SK-N-SH (cell line): Measurements from ENCODE around the gene CASD1. TPM values are rescaled to one million over a fixed set of nuclear protein-coding genes. Genes with fewer than 3 reads are reported as not detected.

Source experiments
- CTCF ChIA-PET: fragments of 300-600, 350-600 bp; formaldehyde crosslinking; extraction: SDS; loops from one replicate; lab custom pipeline; 2021; lab: Yijun Ruan, JAX
- POLR2A ChIA-PET: fragments of 350-600 bp; sonication (Branson Sonifier 250); formaldehyde crosslinking; extraction: SDS; loops from one replicate; lab custom pipeline; 2020; ENCODE audit warnings: antibody characterized with exemption, inconsistent platforms; lab: Yijun Ruan, JAX
- DNase-seq: peaks from one replicate; pipeline ENCODE4 v3.0.0; 2012
- H2AFZ ChIP-seq: fragments of 200-600 bp; sonication (generic); 2 replicates; pipeline ENCODE4 v1.8.1; 2016; ENCODE audit warnings: antibody characterized with exemption, mild to moderate bottlenecking, low read depth
- H3F3A ChIP-seq: fragments of 200-600 bp; sonication (generic); replicated peaks from 2 replicates; pipeline ENCODE3; 2016; ENCODE audit warnings: antibody characterized with exemption, mild to moderate bottlenecking; ENCODE audit not compliant: insufficient read depth
- H3K27ac ChIP-seq, 2 experiments: fragments of 200-500 bp in 1 of 2; fragments of 200-600 bp in 1 of 2; sonication (Bioruptor generic) in 1 of 2; sonication (generic), shearing (Covaris generic) in 1 of 2; 2 replicates each; pipeline versions ENCODE4 v1.5.1 to v1.6.1; 2014 to 2016; ENCODE audit warnings: low read depth in 2 of 2, inconsistent platforms in 1 of 2, low read length in 1 of 2, mild to moderate bottlenecking in 1 of 2, mixed read lengths in 1 of 2
- H3K27me3 ChIP-seq: fragments of 200-600 bp; sonication (generic), shearing (Covaris generic); 2 replicates; pipeline ENCODE4 v1.6.1; 2016; ENCODE audit warnings: mixed run types; ENCODE audit not compliant: insufficient read depth
- H3K36me3 ChIP-seq, 2 experiments: fragments of 200-500 bp in 1 of 2; fragments of 200-600 bp in 1 of 2; sonication (Bioruptor generic) in 1 of 2; sonication (generic) in 1 of 2; replicated peaks in 1 of 2; 2 replicates each; pipeline versions ENCODE3 to v1.5.1; 2014 to 2016; ENCODE audit warnings: low read length in 1 of 2, mild to moderate bottlenecking in 1 of 2; ENCODE audit not compliant: insufficient read depth in 2 of 2, control insufficient read depth in 1 of 2
- H3K4me1 ChIP-seq, 2 experiments: fragments of 200-500 bp in 1 of 2; fragments of 200-600 bp in 1 of 2; sonication (Bioruptor generic) in 1 of 2; sonication (generic), shearing (Covaris generic) in 1 of 2; 2 replicates each; pipeline versions ENCODE4 v1.5.1 to v1.6.1; 2014 to 2016; ENCODE audit warnings: low read depth in 1 of 2, low read length in 1 of 2, mixed run types in 1 of 2; ENCODE audit not compliant: insufficient read depth in 2 of 2, control insufficient read depth in 1 of 2
- H3K4me2 ChIP-seq: fragments of 200-600 bp; sonication (generic), shearing (Covaris generic); 2 replicates; pipeline ENCODE4 v1.6.1; 2017; ENCODE audit warnings: mixed run types
- H3K4me3 ChIP-seq, 2 experiments: fragments of 200-500 bp in 1 of 2; fragments of 200-600 bp in 1 of 2; sonication (Bioruptor generic) in 1 of 2; sonication (generic), shearing (Covaris generic) in 1 of 2; 2 replicates each; pipeline versions ENCODE4 v1.5.1 to v1.8.1; 2014 to 2016; ENCODE audit warnings: low read depth in 2 of 2, inconsistent platforms in 1 of 2, low read length in 1 of 2, mild to moderate bottlenecking in 1 of 2, mixed read lengths in 1 of 2, moderate library complexity in 1 of 2
- H3K79me2 ChIP-seq: fragments of 200-600 bp; sonication (generic); 2 replicates; pipeline ENCODE4 v1.8.1; 2017; ENCODE audit warnings: mild to moderate bottlenecking; ENCODE audit not compliant: insufficient read depth
- H3K9ac ChIP-seq: fragments of 200-600 bp; sonication (generic); 2 replicates; pipeline ENCODE4 v1.6.1; 2017; ENCODE audit warnings: mixed run types
- H3K9me2 ChIP-seq: fragments of 200-600 bp; sonication (generic); 2 replicates; pipeline ENCODE4 v1.6.1; 2017; ENCODE audit warnings: mixed run types
- H3K9me3 ChIP-seq: fragments of 200-600 bp; sonication (generic); 2 replicates; pipeline ENCODE4 v1.6.1; 2017; ENCODE audit warnings: mixed run types, mild to moderate bottlenecking, moderate library complexity
- H4K20me1 ChIP-seq: fragments of 200-600 bp; sonication (generic); 2 replicates; pipeline ENCODE4 v1.6.1; 2017; ENCODE audit warnings: mild to moderate bottlenecking, mixed run types; ENCODE audit not compliant: insufficient read depth
- CHD2 ChIP-seq: fragments of 150-350 bp; IDR thresholded peaks from 2 replicates; pipeline ENCODE4 v1.6.1; 2018; ENCODE audit warnings: low read length; ENCODE audit not compliant: partially characterized antibody
- EP300 ChIP-seq, 2 experiments: IDR thresholded peaks; 2 replicates each; pipeline versions ENCODE4 v1.4.0 to v1.6.1; 2012; ENCODE audit warnings: borderline replicate concordance in 1 of 2, low read depth in 1 of 2, low read length in 1 of 2
- FOSL2 ChIP-seq: IDR thresholded peaks from 2 replicates; pipeline ENCODE4 v1.4.0; 2012; ENCODE audit warnings: low read depth, mild to moderate bottlenecking, moderate library complexity, borderline replicate concordance
- GABPA ChIP-seq: IDR thresholded peaks from 2 replicates; pipeline ENCODE4 v1.4.0; 2012; ENCODE audit warnings: low read depth, mild to moderate bottlenecking
- GATA2 ChIP-seq: sonication (generic); formaldehyde crosslinking; IDR thresholded peaks from 2 replicates; pipeline ENCODE4 v1.5.0; 2020; ENCODE audit warnings: mild to moderate bottlenecking, missing genetic modification reagents
- JUND ChIP-seq: IDR thresholded peaks from 2 replicates; pipeline ENCODE4 v1.4.0; 2012
- POLR2AphosphoS5 ChIP-seq: IDR thresholded peaks from 2 replicates; pipeline ENCODE4 v1.6.1; 2012; ENCODE audit warnings: low read depth, low read length
- RAD21 ChIP-seq: IDR thresholded peaks from 2 replicates; pipeline ENCODE4 v1.6.1; 2012; ENCODE audit warnings: mild to moderate bottlenecking, low read length
- RCOR1 ChIP-seq: fragments of 150-350 bp; IDR thresholded peaks from 2 replicates; pipeline ENCODE4 v1.6.1; 2017; ENCODE audit warnings: antibody characterized with exemption, low read length
- RXRA ChIP-seq: IDR thresholded peaks from 2 replicates; pipeline ENCODE4 v1.4.0; 2012; ENCODE audit warnings: low read depth, mild to moderate bottlenecking, borderline replicate concordance
- TCF12 ChIP-seq: IDR thresholded peaks from 2 replicates; pipeline ENCODE4 v1.4.0; 2012
- WGBS: methylation state at CpG from one replicate; pipeline ENCODE4 v1.1.6; 2017; ENCODE audit warnings: low lambda C conversion rate; 5-methylcytosine and 5-hydroxymethylcytosine counted together
- polyA plus RNA-seq, 3 experiments: library from polyadenylated mRNA; depleted of rRNA; stranded (reverse); fragments of >200 nt; gene quantifications; 2 replicates each; pipeline ENCODE4 v1.2.3, GENCODE V29; 2012
- TF ChIP-seq, protein P1 (sequence below): IDR thresholded peaks from 2 replicates; pipeline ENCODE4 v1.4.0; 2012; ENCODE audit warnings: low read depth, borderline replicate concordance
- TF ChIP-seq, protein P2 (sequence below): fragments of 150-350 bp; IDR thresholded peaks from 2 replicates; pipeline ENCODE4 v1.6.1; 2016; ENCODE audit warnings: mild to moderate bottlenecking, low read depth, low read length
- TF ChIP-seq, protein P3 (sequence below): IDR thresholded peaks from 2 replicates; pipeline ENCODE4; 2012
- TF ChIP-seq, protein P4 (sequence below): IDR thresholded peaks from 2 replicates; pipeline ENCODE4 v1.4.0; 2012; ENCODE audit warnings: low read depth

The CASD1 gene
- polyA plus RNA-seq, 1 of the 3 experiments (the other 2 are of a cell fraction): 8.5 TPM

DNA sequence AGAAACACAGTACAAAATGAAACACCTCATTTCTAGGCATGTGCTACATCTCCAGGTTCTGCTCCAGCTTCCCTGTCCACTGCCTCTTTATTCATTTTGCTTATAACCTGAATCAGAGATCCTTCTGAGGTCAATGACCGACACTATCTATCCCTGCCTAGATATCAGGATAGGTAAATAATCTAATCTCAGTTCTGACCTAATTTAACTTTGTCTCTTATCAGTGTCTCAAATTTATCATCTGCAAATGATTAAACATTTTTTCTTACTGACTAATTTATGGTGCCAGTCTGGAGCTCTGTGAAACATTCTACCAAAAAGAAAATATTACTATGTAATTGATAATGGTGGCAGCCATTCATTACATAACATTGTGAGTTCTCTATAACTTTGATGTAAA lies 85.3 kb downstream of the CASD1 start:
- Histone ChIP-seq H3K27ac (peak overlapping the region; percentile 27 to 71; a peak in 3 of 4 replicates), H3K9me2 (no peaks in the 10 kb centered on the region), H3K4me3 (no peak overlapping the region), H3K4me2 (no peak overlapping the region), H3K9ac (no peak overlapping the region), H3F3A (peaks cover 6% of the 10 kb centered on the region), H4K20me1 (no peaks in the 10 kb centered on the region), H3K9me3 (no peaks in the 10 kb centered on the region), H3K27me3 (no peaks in the 10 kb centered on the region), H3K4me1 (peaks cover 11 to 22% of the 10 kb centered on the region in 2 experiments; a peak in 2 of 4 replicates), H3K36me3 (peaks cover 46 to 73% of the 10 kb centered on the region in 2 experiments), H3K79me2 (no peaks in the 10 kb centered on the region), H2AFZ (no peak overlapping the region)
- ChIA-PET POLR2A (no interaction called here), CTCF (interaction anchor here (1.0 to 2.7 kb wide), 5 partner anchors 14 to 604 kb away, joined by 3 to 10 read pairs (median 3); partner anchors contain the start of gene SGCE)
- peak; percentile 5 for DNase-seq
- WGBS: 63% methylated on average over 1 of the region's 1 CpG
- TF ChIP-seq TCF12: peak; percentile 55; the same call in 1 of the 2 replicates
- TF ChIP-seq RAD21: 0 out of 2 replicates have a peak, but pooled peaks have one; percentile 13
- TF ChIP-seq GABPA: no peak
- TF ChIP-seq GATA2 (CRISPR knock-in tag): peak; percentile 77
- TF ChIP-seq CHD2: no peak
- TF ChIP-seq RCOR1: peak; percentile 60; the same call in 1 of the 2 replicates
- peak in 1 of 2 experiments; percentile 83; a peak in 2 of 4 replicates for TF ChIP-seq EP300 (IDR thresholded peaks at IDR 0.05; ENCODE audit: borderline replicate concordance in 1 of 2, low read depth in 1 of 2, low read length in 1 of 2)

DNA sequence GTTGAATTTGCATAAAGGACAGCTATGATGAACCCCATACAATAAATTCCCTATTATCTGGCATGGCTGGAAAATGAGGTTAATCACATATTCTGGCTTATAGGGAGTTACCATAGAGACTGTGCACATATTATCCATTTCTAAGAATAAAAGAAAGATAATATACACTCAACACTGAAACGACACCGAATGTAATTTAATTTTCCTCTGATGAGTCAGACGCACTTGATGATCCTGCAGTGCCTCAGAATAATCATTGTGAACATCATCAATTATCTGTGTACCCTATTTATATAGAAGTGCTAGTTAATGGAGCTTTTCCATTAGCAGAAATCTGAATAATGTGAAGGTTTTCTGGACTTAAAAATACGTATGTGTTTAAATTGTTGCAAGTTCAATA lies 86.1 kb downstream of the CASD1 start:
- H3K4me3 ChIP-seq: no peak overlapping the region
- TF ChIP-seq RXRA (no peak), EP300 (IDR thresholded peaks at IDR 0.05; ENCODE audit: borderline replicate concordance in 1 of 2, low read depth in 1 of 2, low read length in 1 of 2) (peak; percentile 40 to 80; a peak in 3 of 4 replicates), POLR2AphosphoS5 (peak; percentile 68; the same call in 1 of the 2 replicates), TCF12 (peak; percentile 85), FOSL2 (peak; percentile 50; the same call in 1 of the 2 replicates), JUND (peak; percentile 65)
- TF ChIP-seq, protein P1, sequence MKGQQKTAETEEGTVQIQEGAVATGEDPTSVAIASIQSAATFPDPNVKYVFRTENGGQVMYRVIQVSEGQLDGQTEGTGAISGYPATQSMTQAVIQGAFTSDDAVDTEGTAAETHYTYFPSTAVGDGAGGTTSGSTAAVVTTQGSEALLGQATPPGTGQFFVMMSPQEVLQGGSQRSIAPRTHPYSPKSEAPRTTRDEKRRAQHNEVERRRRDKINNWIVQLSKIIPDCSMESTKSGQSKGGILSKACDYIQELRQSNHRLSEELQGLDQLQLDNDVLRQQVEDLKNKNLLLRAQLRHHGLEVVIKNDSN: no peak
- TF ChIP-seq, protein P2, sequence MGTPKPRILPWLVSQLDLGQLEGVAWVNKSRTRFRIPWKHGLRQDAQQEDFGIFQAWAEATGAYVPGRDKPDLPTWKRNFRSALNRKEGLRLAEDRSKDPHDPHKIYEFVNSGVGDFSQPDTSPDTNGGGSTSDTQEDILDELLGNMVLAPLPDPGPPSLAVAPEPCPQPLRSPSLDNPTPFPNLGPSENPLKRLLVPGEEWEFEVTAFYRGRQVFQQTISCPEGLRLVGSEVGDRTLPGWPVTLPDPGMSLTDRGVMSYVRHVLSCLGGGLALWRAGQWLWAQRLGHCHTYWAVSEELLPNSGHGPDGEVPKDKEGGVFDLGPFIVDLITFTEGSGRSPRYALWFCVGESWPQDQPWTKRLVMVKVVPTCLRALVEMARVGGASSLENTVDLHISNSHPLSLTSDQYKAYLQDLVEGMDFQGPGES: no peak
- TF ChIP-seq, protein P3, sequence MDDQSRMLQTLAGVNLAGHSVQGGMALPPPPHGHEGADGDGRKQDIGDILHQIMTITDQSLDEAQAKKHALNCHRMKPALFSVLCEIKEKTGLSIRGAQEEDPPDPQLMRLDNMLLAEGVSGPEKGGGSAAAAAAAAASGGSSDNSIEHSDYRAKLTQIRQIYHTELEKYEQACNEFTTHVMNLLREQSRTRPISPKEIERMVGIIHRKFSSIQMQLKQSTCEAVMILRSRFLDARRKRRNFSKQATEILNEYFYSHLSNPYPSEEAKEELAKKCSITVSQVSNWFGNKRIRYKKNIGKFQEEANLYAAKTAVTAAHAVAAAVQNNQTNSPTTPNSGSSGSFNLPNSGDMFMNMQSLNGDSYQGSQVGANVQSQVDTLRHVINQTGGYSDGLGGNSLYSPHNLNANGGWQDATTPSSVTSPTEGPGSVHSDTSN: peak; percentile 67
- TF ChIP-seq, protein P4, sequence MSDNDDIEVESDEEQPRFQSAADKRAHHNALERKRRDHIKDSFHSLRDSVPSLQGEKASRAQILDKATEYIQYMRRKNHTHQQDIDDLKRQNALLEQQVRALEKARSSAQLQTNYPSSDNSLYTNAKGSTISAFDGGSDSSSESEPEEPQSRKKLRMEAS: no peak
- H3K4me2 ChIP-seq: 0 out of 2 replicates have a peak overlapping the region, but pooled peaks have one; percentile 0
- H2AFZ ChIP-seq: no peak overlapping the region
- no peaks in the 10 kb centered on the region for H3K9me2 ChIP-seq
- peaks cover 6% of the 10 kb centered on the region for H3F3A ChIP-seq
- ChIA-PET CTCF (interaction anchor here (1.0 to 2.7 kb wide), 6 partner anchors 14 to 603 kb away, joined by 3 to 10 read pairs (median 3); partner anchors contain the start of gene SGCE), POLR2A (no interaction called here)
- peak overlapping the region; percentile 27 to 71; a peak in 3 of 4 replicates for H3K27ac ChIP-seq
- H3K27me3 ChIP-seq: no peaks in the 10 kb centered on the region
- DNase-seq: peak; percentile 25
- peaks cover 49 to 77% of the 10 kb centered on the region in 2 experiments for H3K36me3 ChIP-seq
- no peaks in the 10 kb centered on the region for H4K20me1 ChIP-seq
- H3K9me3 ChIP-seq: no peaks in the 10 kb centered on the region
- H3K4me1 ChIP-seq: peaks cover 11 to 26% of the 10 kb centered on the region in 2 experiments; a peak in 3 of 4 replicates
- no peaks in the 10 kb centered on the region for H3K79me2 ChIP-seq
- 25% methylated on average over 4 of the region's 4 CpGs for WGBS
- H3K9ac ChIP-seq: no peak overlapping the region
